BJ (cell line): ENCODE data around the gene ATP7B. TPM values are rescaled to one million over a fixed set of nuclear protein-coding genes. Genes with fewer than 3 reads are reported as not detected.

ENCODE experiments used
- CTCF ChIA-PET: fragments of 350-600 bp; formaldehyde crosslinking; extraction: SDS; loops from one replicate; lab custom pipeline; 2021; ENCODE audit warnings: antibody characterized with exemption, inconsistent platforms; lab: Yijun Ruan, JAX
- POLR2A ChIA-PET: fragments of 300-600 bp; sonication (Branson Sonifier 250); formaldehyde crosslinking; extraction: SDS; loops from one replicate; lab custom pipeline; 2021; ENCODE audit warnings: antibody characterized with exemption; lab: Charles Lee
- DNase-seq: peaks from one replicate; pipeline ENCODE4 v3.0.0-alpha.2; 2011; ENCODE audit warnings: low read depth
- H3K27me3 ChIP-seq: 2 replicates; pipeline ENCODE4 v1.6.0; 2011; ENCODE audit warnings: low read length; ENCODE audit not compliant: control insufficient read depth, insufficient read depth
- H3K36me3 ChIP-seq: 2 replicates; pipeline ENCODE4 v1.5.1; 2011; ENCODE audit warnings: low read length; ENCODE audit not compliant: control insufficient read depth, insufficient read depth
- H3K4me3 ChIP-seq: 2 replicates; pipeline ENCODE4 v1.5.1; 2011; ENCODE audit warnings: low read depth, mild to moderate bottlenecking, control low read depth, low read length
- CTCF ChIP-seq: IDR thresholded peaks from 2 replicates; pipeline ENCODE4 v1.5.1; 2011; ENCODE audit warnings: low read depth, mild to moderate bottlenecking, control low read depth, inconsistent platforms, low read length, moderate library complexity; ENCODE audit not compliant: insufficient read depth
- polyA minus RNA-seq: library from RNA; depleted of rRNA, polyadenylated mRNA; stranded (reverse); fragments of >200 nt; gene quantifications from 2 replicates; pipeline ENCODE4 v1.2.3, GENCODE V29; 2011; rRNA and poly(A)+ RNA removed
- polyA plus RNA-seq: library from polyadenylated mRNA; depleted of rRNA; stranded (reverse); fragments of >200 nt; gene quantifications from 2 replicates; pipeline ENCODE4 v1.2.3, GENCODE V29; 2011; rRNA removed

ATP7B gene
- polyA plus RNA-seq: 1.9 and 2.5 TPM in 2 replicates
- polyA minus RNA-seq: 2.9 and 4.1 TPM in 2 replicates

- TF ChIP-seq CTCF: peak; percentile 40
- Histone ChIP-seq H3K27me3 (no peaks in the 10 kb centered on the region; the same call in none of the 2 replicates), H3K4me3 (peak within 1 kb of the TSS; percentile 96), H3K36me3 (no peaks in the 10 kb centered on the region)
- DNase-seq: no peak
- ChIA-PET POLR2A (no interaction called here), CTCF (interaction anchor here (1.0 kb wide), 1 partner anchor 577 kb away, joined by 3 read pairs; no protein-coding TSS in a partner anchor)
Observed at GRCh38 chr13:52010890-52011631, at the start of gene ATP7B. Gene ATP7B (minus strand): TSS chr13:52011450. CDS start chr13:52011337, 113 bp downstream.

- ChIA-PET POLR2A (no interaction called here), CTCF (no interaction called here)
- TF ChIP-seq CTCF: no peak
- H3K27me3 ChIP-seq: no peaks in the 10 kb centered on the region
- no peaks in the 10 kb centered on the region for H3K36me3 ChIP-seq
- DNase-seq: no peak
- no peak overlapping the region for H3K4me3 ChIP-seq
Observed at GRCh38 chr13:52053460-52053859, 42.2 kb upstream of the ATP7B start.

GRCh38 chr13:52051400-52051799 lies 40.1 kb upstream of the ATP7B start:
- no peak for DNase-seq
- Histone ChIP-seq H3K27me3 (no peaks in the 10 kb centered on the region), H3K36me3 (no peaks in the 10 kb centered on the region), H3K4me3 (no peak overlapping the region)
- TF ChIP-seq CTCF: no peak
- ChIA-PET CTCF (no interaction called here), POLR2A (no interaction called here)

- TF ChIP-seq CTCF: no peak
- POLR2A ChIA-PET: no interaction called here
- H3K4me3 ChIP-seq: no peak overlapping the region
- CTCF ChIA-PET: no interaction called here
- DNase-seq: no peak
- H3K27me3 ChIP-seq: no peaks in the 10 kb centered on the region
- H3K36me3 ChIP-seq: no peaks in the 10 kb centered on the region
Observed at GRCh38 chr13:52048516-52048915, 37.3 kb upstream of the ATP7B start.

- ChIA-PET POLR2A (no interaction called here), CTCF (interaction anchor here (0.9 kb wide), 1 partner anchor 38 kb away, joined by 4 read pairs; no protein-coding TSS in a partner anchor)
- Histone ChIP-seq H3K4me3 (no peak overlapping the region), H3K27me3 (no peaks in the 10 kb centered on the region), H3K36me3 (no peaks in the 10 kb centered on the region)
- TF ChIP-seq CTCF: no peak
- DNase-seq: no peak
Observed at GRCh38 chr13:52047463-52047862, 36.2 kb upstream of the ATP7B start.
